ENCODE measurements around the gene PORCN. TPM values are rescaled to one million over a fixed set of nuclear protein-coding genes. Genes with fewer than 3 reads are reported as not detected.

PORCN gene
- total RNA-seq, 1 experiment from 2014 or later, result 12.6 TPM

DNA sequence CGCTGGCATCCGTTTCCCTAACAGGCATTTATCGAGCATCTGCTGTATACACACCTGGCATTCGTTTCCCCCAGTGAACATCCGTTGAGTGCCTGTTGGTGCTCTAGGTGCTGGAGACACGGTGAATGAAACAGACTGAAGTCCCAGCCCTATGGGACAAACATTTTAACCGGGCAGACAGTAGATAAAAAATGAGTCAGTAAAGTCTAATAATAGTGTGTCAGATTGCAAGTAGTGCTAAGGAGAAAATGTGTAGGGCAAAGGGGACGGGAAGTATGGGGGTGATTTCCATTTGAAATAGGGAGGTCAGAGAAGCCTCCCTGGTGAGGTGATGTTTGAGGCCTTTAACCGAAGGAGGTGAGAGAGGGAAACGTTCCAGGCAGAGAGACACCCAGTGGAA is 7.5 kb downstream of the PORCN start:
- H4K5ac ChIP-seq (ENCODE audit: insufficient read length, low read depth, low read length), result no peak overlapping the region

More for the DNA sequence above, 7.5 kb downstream of the PORCN start:
- TF ChIP-seq, protein P1, sequence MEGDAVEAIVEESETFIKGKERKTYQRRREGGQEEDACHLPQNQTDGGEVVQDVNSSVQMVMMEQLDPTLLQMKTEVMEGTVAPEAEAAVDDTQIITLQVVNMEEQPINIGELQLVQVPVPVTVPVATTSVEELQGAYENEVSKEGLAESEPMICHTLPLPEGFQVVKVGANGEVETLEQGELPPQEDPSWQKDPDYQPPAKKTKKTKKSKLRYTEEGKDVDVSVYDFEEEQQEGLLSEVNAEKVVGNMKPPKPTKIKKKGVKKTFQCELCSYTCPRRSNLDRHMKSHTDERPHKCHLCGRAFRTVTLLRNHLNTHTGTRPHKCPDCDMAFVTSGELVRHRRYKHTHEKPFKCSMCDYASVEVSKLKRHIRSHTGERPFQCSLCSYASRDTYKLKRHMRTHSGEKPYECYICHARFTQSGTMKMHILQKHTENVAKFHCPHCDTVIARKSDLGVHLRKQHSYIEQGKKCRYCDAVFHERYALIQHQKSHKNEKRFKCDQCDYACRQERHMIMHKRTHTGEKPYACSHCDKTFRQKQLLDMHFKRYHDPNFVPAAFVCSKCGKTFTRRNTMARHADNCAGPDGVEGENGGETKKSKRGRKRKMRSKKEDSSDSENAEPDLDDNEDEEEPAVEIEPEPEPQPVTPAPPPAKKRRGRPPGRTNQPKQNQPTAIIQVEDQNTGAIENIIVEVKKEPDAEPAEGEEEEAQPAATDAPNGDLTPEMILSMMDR (conservative IDR thresholded peaks at IDR 0.05), result no peak
- Histone ChIP-seq H2BK15ac (ENCODE audit: low read depth, low read length) (no peak overlapping the region), H2BK120ac (ENCODE audit: low read depth, low read length, poor library complexity, severe bottlenecking) (no peak overlapping the region), H3K27ac (ENCODE audit: insufficient read length, low read depth, low read length) (no peak overlapping the region), H3K9ac (ENCODE audit: extremely low read depth, insufficient read length, low read length) (no peak overlapping the region), H2AFZ (ENCODE audit: low read length) (no peak overlapping the region), H3K56ac (ENCODE audit: insufficient read length, low read depth, low read length) (no peak overlapping the region), H2BK20ac (ENCODE audit: low read depth, low read length, poor library complexity, severe bottlenecking) (no peak overlapping the region), H2BK5ac (ENCODE audit: insufficient read length, low read length) (no peak overlapping the region), H4K8ac (replicated peaks; ENCODE audit: insufficient read length, low read depth, low read length) (no peak overlapping the region), H3K79me2 (ENCODE audit: insufficient read depth, low read length) (no peaks in the 10 kb centered on the region), H2BK12ac (ENCODE audit: insufficient read length, low read depth, low read length) (no peak overlapping the region), H3K18ac (ENCODE audit: insufficient read length, low read depth, low read length) (no peak overlapping the region), H3K23me2 (ENCODE audit: insufficient read length, low read depth, low read length, poor library complexity, severe bottlenecking) (no peaks in the 10 kb centered on the region), H3K79me1 (ENCODE audit: insufficient read depth, low read depth, low read length, poor library complexity, severe bottlenecking) (no peaks in the 10 kb centered on the region), H3K23ac (ENCODE audit: insufficient read length, low read depth, low read length) (no peak overlapping the region), H2AK5ac (ENCODE audit: insufficient read length, low read length) (no peak overlapping the region), H3K14ac (ENCODE audit: insufficient read depth, low read length) (no peak overlapping the region), H3K4me1 (ENCODE audit: insufficient read depth, low read length) (no peaks in the 10 kb centered on the region), H3K9me3 (ENCODE audit: control insufficient read depth, low read depth, low read length) (peaks cover 37% of the 10 kb centered on the region), H3T11ph (ENCODE audit: low read length) (no peak overlapping the region), H3K4ac (ENCODE audit: low read depth, low read length) (no peak overlapping the region), H3K27me3 (ENCODE audit: insufficient read depth, low read length) (no peaks in the 10 kb centered on the region), H3K4me2 (ENCODE audit: insufficient read depth, insufficient read length, low read length) (no peak overlapping the region), H4K91ac (ENCODE audit: insufficient read length, low read depth, low read length) (no peak overlapping the region), H4K20me1 (ENCODE audit: control insufficient read depth, insufficient read depth, insufficient read length) (no peaks in the 10 kb centered on the region)
- no peak overlapping the region for H3K4me3 Mint-ChIP-seq
- H3K9me3 Mint-ChIP-seq, result peaks cover 61 to 81% of the 10 kb centered on the region in 2 experiments
- H3K4me1 Mint-ChIP-seq, result peaks cover 5 to 8% of the 10 kb centered on the region in 2 experiments; a peak in 3 of 4 replicates
- H3K27ac Mint-ChIP-seq, result no peak overlapping the region
- no peak for DNase-seq
- WGBS (ENCODE audit: extremely low coverage, insufficient read length, low lambda C conversion rate), result no CpG with 5 or more reads among the region's 10 CpGs
- H3K27me3 Mint-ChIP-seq (ENCODE audit: low read depth), result peaks cover 2% of the 10 kb centered on the region
- peaks cover 20 to 28% (median 26%) of the 10 kb centered on the region in 3 experiments; a peak in 6 of 7 replicates for H3K36me3 Mint-ChIP-seq (ENCODE audit: insufficient read depth in 1 of 3, low read depth in 3 of 3)

All from H9 (cell line).